HepG2 (cell line): ENCODE measurements around the gene WDR59. TPM values are rescaled to one million over a fixed set of nuclear protein-coding genes. Genes with fewer than 3 reads are reported as not detected.
A peak's percentile ranks its signal among the peaks of the same experiment; 100 is the strongest.
"Not testable (repeated sequence)": the region's sequence is repeated elsewhere in the genome, so short reads cannot be mapped to it uniquely, and the experiment has no call there.

ENCODE experiments used
- FOSL2 ChIP-seq: sonication (generic); formaldehyde crosslinking; IDR thresholded peaks from 2 replicates; pipeline ENCODE4 v1.4.0; 2020; ENCODE audit warnings: missing genetic modification reagents
- HDAC1 ChIP-seq: sonication (generic); formaldehyde crosslinking; IDR thresholded peaks from 2 replicates; pipeline ENCODE4 v1.5.1; 2020; ENCODE audit warnings: mild to moderate bottlenecking, missing genetic modification reagents
- MED1 ChIP-seq: sonication (generic); formaldehyde crosslinking; IDR thresholded peaks from 2 replicates; pipeline ENCODE4 v1.4.0; 2020; ENCODE audit warnings: missing genetic modification reagents
- SOX6 ChIP-seq, 2 experiments: fragments of 450-650 bp in 1 of 2; sonication (generic) in 1 of 2; formaldehyde crosslinking in 1 of 2; IDR thresholded peaks; 2 replicates each; pipeline versions ENCODE4 v1.4.0 to v1.6.1; 2017 to 2020; ENCODE audit warnings: antibody characterized with exemption in 1 of 2, mild to moderate bottlenecking in 1 of 2, missing genetic modification reagents in 1 of 2
- TEF ChIP-seq: sonication (generic); formaldehyde crosslinking; IDR thresholded peaks from 2 replicates; pipeline ENCODE4 v1.5.0; 2020; ENCODE audit warnings: missing genetic modification reagents
- ZFX ChIP-seq: sonication (generic); formaldehyde crosslinking; IDR thresholded peaks from 2 replicates; pipeline ENCODE4 v1.4.0; 2020; ENCODE audit warnings: mild to moderate bottlenecking, low read depth, missing genetic modification reagents, moderate library complexity
- ZNF3 ChIP-seq: IDR thresholded peaks from 2 replicates; pipeline ENCODE4 v1.7.0; 2017; ENCODE audit warnings: inconsistent platforms
- polyA plus RNA-seq, 8 experiments: library from polyadenylated mRNA; depleted of rRNA in 3 of 8; stranded (reverse) in 7 of 8; unstranded in 1 of 8; fragments of >200 nt; fragmentation: Illumina TruSeq in 4 of 8; extraction: Trizol in 4 of 8; gene quantifications; 2 replicates each; pipeline versions ENCODE4 v1.2.1 to v1.2.3, GENCODE V29; 2011 to 2016; ENCODE audit warnings: low read depth in 4 of 8, missing spikeins in 1 of 8, mixed read lengths in 1 of 8; ENCODE audit not compliant: insufficient read depth in 1 of 8
- total RNA-seq, 5 experiments: library from RNA; depleted of rRNA; stranded (reverse); fragments of >200 nt; fragmentation: Illumina TruSeq; extraction: Trizol; gene quantifications; 2 replicates each; pipeline ENCODE4 v1.2.3, GENCODE V29; 2016; ENCODE audit warnings: low read depth in 1 of 5
- TF ChIP-seq, protein P1 (sequence below): IDR thresholded peaks from 2 replicates; pipeline ENCODE4 v1.4.0; 2020; ENCODE audit warnings: mild to moderate bottlenecking, missing genetic modification reagents
- TF ChIP-seq, protein P2 (sequence below): sonication (generic); formaldehyde crosslinking; IDR thresholded peaks from 2 replicates; pipeline ENCODE4 v1.4.0; 2020; ENCODE audit warnings: mild to moderate bottlenecking, missing genetic modification reagents
- TF ChIP-seq, protein P3 (sequence below): sonication (generic); formaldehyde crosslinking; IDR thresholded peaks from 2 replicates; pipeline ENCODE4 v1.5.1; 2020; ENCODE audit warnings: mild to moderate bottlenecking, missing genetic modification reagents

The WDR59 gene
- total and polyA plus RNA-seq, 2 of the 13 experiments (the other 11 are each of a cell fraction or from before 2014, with no cell fraction given), result 65.2 to 306 TPM

DNA sequence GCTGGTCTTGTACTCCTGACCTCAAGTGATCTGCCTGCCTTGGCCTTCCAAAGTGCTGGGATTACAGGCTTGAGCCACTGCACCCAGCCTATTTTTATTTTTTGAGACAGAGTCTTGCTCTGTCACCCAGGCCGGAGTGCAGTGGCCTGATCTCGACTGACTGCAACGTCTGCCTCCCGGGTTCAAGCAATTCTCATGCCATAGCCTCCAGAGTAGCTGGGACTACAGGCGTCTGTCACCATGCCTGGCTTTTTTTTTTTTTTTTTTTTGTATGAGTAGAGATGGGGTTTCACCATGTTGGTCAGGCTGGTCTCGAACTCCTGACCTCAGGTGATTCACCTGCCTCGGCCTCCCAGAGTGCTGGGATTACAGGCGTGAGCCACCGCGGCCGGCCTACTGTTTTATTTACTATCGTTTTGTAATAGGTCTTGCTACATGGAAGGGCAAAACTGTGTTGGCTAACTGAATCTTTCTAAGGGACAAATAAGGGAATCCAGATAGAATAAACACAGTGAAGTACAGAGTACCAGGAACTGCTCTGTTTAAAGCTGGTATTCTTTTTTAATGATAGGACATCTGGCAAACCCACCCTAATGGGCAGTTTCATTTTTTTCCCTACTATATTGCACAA lies 31.6 kb upstream of the WDR59 start (continued):
- TF ChIP-seq, protein P1, sequence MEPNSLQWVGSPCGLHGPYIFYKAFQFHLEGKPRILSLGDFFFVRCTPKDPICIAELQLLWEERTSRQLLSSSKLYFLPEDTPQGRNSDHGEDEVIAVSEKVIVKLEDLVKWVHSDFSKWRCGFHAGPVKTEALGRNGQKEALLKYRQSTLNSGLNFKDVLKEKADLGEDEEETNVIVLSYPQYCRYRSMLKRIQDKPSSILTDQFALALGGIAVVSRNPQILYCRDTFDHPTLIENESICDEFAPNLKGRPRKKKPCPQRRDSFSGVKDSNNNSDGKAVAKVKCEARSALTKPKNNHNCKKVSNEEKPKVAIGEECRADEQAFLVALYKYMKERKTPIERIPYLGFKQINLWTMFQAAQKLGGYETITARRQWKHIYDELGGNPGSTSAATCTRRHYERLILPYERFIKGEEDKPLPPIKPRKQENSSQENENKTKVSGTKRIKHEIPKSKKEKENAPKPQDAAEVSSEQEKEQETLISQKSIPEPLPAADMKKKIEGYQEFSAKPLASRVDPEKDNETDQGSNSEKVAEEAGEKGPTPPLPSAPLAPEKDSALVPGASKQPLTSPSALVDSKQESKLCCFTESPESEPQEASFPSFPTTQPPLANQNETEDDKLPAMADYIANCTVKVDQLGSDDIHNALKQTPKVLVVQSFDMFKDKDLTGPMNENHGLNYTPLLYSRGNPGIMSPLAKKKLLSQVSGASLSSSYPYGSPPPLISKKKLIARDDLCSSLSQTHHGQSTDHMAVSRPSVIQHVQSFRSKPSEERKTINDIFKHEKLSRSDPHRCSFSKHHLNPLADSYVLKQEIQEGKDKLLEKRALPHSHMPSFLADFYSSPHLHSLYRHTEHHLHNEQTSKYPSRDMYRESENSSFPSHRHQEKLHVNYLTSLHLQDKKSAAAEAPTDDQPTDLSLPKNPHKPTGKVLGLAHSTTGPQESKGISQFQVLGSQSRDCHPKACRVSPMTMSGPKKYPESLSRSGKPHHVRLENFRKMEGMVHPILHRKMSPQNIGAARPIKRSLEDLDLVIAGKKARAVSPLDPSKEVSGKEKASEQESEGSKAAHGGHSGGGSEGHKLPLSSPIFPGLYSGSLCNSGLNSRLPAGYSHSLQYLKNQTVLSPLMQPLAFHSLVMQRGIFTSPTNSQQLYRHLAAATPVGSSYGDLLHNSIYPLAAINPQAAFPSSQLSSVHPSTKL (CRISPR knock-in tag), result peak; percentile 71
- TF ChIP-seq, protein P2, sequence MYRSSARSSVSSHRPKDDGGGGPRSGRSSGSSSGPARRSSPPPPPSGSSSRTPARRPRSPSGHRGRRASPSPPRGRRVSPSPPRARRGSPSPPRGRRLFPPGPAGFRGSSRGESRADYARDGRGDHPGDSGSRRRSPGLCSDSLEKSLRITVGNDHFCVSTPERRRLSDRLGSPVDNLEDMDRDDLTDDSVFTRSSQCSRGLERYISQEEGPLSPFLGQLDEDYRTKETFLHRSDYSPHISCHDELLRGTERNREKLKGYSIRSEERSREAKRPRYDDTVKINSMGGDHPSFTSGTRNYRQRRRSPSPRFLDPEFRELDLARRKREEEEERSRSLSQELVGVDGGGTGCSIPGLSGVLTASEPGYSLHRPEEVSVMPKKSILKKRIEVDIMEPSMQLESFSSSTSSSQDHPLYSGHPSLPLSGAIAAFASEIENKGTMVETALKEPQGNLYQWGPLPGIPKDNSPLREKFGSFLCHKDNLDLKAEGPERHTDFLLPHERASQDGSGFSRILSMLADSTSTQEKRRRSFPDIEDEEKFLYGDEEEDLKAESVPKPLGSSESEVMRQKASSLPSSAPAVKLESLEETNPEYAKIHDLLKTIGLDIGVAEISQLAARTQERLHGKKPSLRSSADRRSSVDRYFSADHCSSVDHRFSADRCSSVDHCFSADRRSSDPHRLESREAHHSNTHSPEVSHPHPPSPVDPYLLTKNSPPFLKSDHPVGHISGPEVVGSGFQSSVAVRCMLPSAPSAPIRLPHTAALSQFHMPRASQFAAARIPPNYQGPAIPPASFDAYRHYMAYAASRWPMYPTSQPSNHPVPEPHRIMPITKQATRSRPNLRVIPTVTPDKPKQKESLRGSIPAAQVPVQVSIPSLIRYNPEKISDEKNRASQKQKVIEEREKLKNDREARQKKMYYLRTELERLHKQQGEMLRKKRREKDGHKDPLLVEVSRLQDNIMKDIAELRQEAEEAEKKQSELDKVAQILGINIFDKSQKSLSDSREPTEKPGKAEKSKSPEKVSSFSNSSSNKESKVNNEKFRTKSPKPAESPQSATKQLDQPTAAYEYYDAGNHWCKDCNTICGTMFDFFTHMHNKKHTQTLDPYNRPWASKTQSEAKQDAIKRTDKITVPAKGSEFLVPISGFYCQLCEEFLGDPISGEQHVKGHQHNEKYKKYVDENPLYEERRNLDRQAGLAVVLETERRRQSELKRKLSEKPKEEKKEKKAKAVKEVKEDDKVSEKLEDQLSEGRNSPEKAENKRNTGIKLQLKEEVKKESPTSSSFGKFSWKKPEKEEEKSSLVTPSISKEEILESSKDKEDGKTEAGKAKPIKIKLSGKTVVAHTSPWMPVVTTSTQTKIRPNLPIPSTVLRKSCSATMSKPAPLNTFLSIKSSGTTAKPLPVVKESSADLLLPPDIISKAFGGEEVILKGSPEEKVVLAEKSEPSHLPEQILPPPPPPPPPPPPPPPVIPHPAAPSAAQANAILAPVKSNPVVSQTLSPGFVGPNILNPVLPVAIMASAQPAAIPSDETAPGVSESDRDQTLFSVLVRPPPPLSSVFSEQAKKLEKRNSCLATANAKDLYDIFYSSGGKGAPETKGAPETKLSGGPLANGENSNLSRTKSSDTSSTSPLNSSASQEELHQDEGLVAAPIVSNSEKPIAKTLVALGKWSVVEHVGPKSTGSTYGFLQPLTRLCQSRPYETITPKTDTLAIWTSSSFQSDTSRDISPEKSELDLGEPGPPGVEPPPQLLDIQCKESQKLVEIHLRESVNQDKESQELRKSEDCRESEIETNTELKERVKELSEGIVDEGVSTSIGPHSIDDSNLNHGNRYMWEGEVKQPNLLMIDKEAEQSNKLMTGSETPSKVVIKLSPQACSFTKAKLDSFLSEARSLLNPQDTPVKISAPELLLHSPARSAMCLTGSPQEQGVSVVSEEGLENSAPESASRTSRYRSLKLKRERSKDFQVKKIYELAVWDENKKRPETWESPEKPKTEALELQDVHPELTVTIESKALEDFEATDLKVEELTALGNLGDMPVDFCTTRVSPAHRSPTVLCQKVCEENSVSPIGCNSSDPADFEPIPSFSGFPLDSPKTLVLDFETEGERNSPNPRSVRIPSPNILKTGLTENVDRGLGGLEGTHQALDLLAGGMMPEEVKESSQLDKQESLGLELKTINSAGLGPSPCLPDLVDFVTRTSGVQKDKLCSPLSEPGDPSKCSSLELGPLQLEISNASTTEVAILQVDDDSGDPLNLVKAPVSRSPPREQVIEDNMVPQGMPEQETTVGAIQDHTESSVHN (CRISPR knock-in tag), result 0 out of 2 replicates have a peak, but pooled peaks have one; percentile 52
- TF ChIP-seq ZNF3 (peak; percentile 46; the same call in 1 of the 2 replicates), ZFX (CRISPR knock-in tag) (peak; percentile 72), FOSL2 (peak; percentile 73), MED1 (CRISPR knock-in tag) (peak; percentile 57), TEF (CRISPR knock-in tag) (0 out of 2 replicates have a peak, but pooled peaks have one; percentile 30), SOX6 (CRISPR knock-in tag; IDR thresholded peaks at IDR 0.05) (peak; percentile 38; the same call in 1 of the 2 replicates), HDAC1 (peak; percentile 35; the same call in 1 of the 2 replicates)
- TF ChIP-seq SOX6 (IDR thresholded peaks at IDR 0.05), result not testable (repeated sequence)
- TF ChIP-seq, protein P3, sequence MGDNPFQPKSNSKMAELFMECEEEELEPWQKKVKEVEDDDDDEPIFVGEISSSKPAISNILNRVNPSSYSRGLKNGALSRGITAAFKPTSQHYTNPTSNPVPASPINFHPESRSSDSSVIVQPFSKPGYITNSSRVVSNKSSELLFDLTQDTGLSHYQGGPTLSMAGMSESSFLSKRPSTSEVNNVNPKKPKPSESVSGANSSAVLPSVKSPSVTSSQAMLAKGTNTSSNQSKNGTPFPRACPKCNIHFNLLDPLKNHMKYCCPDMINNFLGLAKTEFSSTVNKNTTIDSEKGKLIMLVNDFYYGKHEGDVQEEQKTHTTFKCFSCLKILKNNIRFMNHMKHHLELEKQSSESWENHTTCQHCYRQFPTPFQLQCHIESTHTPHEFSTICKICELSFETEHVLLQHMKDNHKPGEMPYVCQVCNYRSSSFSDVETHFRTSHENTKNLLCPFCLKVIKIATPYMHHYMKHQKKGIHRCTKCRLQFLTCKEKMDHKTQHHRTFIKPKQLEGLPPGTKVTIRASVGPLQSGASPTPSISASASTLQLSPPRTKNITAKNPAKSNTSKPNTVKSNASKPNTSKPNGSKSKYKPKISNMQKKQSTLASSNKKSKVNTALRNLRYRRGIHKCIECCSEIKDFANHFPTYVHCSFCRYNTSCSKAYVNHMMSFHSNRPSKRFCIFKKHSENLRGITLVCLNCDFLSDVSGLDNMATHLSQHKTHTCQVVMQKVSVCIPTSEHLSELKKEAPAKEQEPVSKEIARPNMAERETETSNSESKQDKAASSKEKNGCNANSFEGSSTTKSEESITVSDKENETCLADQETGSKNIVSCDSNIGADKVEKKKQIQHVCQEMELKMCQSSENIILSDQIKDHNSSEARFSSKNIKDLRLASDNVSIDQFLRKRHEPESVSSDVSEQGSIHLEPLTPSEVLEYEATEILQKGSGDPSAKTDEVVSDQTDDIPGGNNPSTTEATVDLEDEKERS (CRISPR knock-in tag), result peak; percentile 96
